ENCODE data around the gene INAFM2.

INAFM2 gene

DNA sequence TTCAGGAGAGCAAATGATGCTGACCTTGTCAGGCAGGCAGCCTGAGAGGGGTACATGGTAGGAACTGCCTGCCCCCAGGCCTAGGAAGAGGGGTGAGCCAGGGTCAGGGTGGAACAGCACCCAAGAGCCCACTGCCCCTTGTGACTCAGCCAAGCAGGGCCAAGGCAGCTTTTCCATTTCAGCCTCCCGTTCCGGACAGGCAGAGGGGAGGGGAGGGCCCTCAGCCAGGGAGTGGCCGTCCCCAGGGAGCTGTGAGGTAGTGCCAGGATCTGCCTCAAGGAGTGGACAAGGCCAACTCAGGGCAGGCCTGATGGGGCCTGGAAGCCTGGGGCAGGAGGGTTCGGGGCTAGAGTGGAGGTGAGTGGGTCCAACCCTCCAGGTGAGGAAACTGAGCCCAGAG, 35.5 kb upstream of the INAFM2 start:
- no peak for DNase-seq (ENCODE audit: low spot score)

DNA sequence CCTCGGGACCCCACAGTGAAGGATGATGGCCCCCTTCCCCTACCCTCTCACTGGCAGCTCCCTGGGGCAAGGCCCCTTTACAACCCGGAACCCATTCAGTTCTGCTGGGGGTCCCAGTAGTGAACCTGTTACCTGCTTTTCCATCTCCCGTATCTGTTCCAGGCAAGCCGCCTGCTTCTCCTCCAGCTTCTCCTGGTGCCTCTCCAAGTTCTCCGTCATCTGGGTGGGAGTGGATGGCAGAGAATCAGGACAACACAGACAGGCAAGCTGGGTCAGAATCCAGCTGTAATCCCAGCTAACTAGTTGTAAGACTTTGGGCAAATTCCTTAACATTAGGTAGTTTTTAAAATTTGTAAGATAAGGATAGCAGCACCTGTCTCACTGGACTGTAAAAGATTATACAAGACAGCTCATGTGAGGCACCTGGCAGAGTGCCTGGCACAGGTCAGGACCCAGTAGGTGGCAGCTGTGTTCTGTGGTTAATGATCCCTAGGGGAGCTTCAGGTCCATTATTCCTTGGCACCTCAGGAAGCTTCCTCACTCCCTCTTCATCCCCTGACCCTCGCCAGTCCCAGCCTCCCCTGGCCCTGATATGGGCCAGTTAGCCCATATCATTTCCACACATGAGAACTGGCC, 34.2 kb upstream of the INAFM2 start:
- no peak for DNase-seq (ENCODE audit: low spot score)

DNA sequence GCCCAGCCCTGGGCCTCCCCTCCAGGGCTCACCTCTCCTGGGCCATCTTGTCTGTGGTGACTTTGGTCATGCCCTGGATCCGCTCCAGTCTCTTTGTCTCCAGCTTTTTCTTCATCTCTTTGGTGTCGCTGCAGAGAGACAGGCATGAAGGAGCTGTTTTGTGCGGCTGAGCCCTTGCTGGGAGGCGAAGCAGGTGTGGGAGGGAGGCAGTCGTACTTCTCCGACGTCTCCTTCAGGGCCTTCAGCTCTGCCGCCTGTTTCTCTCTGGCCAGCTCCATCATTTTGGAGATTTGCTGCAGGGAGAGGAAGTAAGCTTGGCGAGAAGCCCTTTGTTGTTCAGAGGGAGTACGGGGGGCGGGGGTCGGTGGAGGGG, 33.0 kb upstream of the INAFM2 start:
- DNase-seq (ENCODE audit: low spot score) = no peak

GRCh38 chr15:40290918-40291574, 32.4 kb upstream of the INAFM2 start:
- no peak for DNase-seq (ENCODE audit: low spot score)

DNA sequence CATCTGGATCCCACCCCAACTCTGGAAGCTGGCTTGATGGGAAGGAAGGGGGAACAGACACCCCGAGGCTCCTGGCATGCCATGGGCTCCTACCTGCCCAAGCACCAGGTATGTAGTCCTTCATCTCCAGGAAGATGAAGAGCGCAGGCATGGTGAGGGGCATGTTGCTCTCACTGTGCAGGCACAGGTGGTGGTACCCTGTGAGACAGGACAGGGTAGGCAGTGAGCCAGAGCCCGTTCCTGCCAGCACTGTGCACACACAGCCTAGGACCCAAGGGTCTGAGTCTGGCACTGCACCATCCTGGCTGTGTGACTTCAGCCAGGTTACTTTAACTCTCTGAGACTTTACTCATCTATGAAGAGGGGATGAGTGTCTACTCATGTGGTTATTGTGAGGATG, 31.2 kb upstream of the INAFM2 start:
- DNase-seq (ENCODE audit: low spot score) = no peak

GRCh38 chr15:40293006-40293405, 30.5 kb upstream of the INAFM2 start:
- no peak for DNase-seq (ENCODE audit: low spot score)

DNA sequence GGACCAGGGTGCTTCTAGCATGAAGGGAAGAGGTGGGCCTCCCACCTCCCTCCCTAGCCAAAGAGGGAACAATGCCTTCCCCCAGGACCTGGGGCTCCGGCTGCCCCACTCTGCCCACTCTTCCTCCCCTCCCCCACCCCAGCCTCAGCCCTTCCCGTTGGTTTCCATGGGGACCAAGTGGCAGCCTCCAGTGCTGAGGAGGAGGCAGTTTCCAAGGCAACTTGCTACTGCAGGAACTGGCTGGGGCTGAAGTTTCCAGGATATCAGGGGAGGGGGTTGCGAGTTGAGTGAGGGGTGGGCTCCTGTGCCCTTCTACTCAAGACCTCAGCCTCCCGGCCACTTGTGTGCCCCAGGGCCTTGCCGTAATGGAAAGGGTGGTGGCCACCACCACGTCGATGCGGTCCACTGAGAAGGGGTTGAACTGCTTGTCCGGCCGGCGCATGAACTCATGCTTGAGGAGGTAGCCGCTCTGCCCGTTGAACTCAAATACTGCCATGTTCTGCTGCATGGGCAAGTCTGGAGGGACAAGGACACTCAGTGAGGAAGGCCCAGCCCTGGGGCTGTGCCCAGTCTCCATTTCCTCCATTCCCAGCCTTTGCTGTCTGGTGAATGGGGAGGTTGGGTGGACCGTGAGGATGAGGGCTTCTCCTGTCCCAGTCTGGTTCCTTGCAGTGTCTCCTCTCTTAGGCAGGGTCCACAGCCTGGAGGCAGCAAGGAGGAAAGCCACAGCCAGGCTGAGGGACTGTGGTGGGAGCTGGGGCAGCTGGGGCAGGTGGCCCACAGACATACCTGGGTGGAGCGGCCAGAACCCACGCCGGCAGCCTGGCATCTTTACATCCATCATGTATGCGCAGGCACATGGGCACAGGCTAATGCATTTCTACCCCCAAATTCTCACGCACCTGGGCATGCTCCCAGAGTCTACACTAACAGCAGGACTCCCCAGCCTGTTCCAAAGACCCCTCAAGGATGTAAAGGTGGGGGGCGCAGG, 29.3 kb upstream of the INAFM2 start:
- no peak for DNase-seq (ENCODE audit: low spot score)

DNA sequence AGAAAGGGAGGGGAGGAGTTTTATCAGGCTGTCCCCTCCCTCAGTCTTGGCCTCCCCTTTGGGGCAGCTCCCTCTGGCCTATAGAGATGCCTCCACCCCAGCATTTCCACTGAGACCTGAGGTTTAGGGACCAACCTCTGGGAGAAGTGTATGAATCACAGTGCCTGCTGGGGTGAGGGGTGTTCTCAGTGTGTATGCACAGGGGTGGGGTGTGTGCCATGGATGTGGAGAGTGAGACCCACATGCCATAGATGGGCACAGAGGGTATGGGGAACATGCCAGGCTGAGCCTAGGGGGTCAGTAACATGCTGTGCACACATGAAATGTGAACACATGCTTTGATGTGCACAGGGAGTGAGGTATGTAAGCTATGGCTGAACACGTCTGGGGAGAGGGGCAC, 28.2 kb upstream of the INAFM2 start:
- no peak for DNase-seq (ENCODE audit: low spot score)

DNA sequence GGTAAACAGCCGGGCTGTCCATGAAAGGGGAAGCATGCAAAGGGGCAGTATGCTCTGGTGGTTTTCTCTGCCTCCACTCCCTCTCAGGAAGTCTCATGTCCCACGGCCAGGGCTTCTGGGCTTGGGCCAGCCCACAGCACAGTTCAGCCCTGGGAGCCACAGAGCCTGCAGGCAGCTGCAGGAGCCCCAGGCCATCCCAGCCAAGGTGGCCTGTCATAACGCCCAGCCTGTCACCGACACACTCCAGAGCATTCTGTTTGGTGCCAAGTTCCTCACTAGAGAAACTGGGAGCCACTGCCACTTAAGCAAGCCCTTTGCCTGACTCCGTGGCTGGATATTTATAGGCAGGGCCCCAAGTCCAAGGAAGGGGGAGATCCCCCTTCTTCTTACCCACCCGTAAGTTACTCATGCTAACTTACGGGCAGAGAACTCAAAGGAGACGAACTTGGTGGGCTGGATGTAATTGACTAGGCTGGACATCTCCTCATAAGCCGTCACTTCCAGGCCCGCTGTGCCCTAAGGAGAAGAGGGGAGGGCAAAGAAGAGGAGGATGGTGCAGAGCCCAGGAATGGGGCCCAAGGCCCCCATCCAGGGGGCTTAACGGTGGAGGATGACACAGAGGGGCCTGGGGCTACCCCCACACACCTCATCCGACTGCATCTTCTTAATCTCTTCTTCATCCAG, 27.5 kb upstream of the INAFM2 start:
- no peak for DNase-seq (ENCODE audit: low spot score)

- no peak for DNase-seq (ENCODE audit: low spot score)
Observed at GRCh38 chr15:40296561-40297230, 26.8 kb upstream of the INAFM2 start.

- DNase-seq (ENCODE audit: low spot score) = no peak
Observed at GRCh38 chr15:40297356-40297755, 26.1 kb upstream of the INAFM2 start.

DNA sequence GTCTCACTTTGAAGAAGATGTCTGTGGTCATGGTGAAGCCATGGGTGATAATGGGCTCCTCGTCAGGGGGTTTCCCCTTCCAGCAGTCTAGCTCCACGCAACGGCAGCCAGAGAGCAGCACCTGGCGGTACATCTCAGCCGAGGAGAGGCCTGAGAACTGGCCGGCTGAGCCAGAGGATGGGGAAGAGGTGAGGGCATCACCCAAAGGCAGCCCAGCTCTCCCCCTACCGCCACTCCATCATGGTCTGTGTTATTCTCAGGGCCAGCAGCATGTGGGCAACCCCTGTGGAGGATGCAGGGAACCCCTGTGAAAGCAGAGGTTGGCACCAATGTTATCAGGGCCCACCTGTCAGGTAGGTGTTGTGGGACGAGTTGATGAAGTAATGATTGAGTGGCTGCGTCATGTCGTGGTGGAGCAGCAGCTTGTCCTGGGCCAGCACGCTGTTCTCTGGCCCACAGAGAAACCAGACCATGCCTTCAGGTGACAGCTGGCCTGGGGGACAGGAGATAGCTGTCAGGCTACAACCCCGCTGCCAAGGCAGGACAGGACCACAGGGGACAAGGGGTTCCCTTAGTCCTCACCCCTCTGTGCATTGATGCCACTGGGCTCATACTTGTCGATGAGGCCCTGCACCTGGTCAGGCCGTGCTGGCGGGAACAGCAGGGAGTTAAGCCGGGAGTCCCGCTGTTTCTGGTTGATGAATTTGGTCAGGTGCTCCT, 25.1 kb upstream of the INAFM2 start:
- no peak for DNase-seq (ENCODE audit: low spot score)

- DNase-seq (ENCODE audit: low spot score) = no peak
Observed at GRCh38 chr15:40300367-40300766, 23.1 kb upstream of the INAFM2 start.

DNA sequence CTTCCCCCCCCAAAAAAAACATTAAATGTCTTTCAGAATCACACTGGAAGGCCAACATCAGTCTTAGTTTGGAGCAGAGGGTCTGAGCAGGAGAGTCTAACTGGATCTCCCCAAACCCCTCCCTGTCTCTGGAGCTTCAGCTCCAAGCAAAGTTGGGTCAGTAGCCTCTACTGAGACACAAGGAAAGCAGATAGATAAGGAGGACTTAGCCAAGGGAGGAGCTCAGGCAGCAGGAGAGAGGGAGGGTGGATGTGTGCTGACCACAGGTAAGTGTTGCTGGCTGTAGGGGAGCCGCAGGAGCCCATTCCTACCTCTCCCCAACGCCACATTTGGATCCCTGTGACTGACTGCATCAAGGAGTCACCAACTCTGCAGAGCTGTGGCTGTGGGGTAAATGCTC, 22.7 kb upstream of the INAFM2 start:
- no peak for DNase-seq (ENCODE audit: low spot score)

- no peak for DNase-seq (ENCODE audit: low spot score)
Observed at GRCh38 chr15:40301467-40302179, 21.9 kb upstream of the INAFM2 start.

- DNase-seq (ENCODE audit: low spot score) = no peak
Observed at GRCh38 chr15:40302288-40302886, 21.1 kb upstream of the INAFM2 start.

GRCh38 chr15:40302981-40303380, 20.5 kb upstream of the INAFM2 start:
- DNase-seq (ENCODE audit: low spot score) = no peak

DNA sequence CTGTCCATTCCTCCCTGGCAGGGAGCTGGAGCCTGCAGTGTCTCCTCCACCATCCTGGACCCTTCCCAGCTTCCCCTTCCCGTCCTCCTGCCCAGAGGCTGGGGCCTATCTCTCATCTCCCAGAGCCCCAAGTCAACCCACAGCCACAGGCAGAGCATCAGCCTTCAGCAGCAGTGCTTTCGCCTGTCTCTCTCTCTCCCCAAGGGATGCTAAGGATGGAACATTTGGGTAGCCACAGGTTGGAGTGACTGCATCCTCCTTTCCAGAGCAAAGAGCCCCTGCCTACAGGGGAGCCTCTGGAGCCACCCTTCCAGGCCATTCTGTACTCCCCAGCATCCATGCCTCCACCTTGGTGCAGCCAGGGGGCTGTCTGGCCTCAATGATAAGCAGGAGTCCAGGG, 19.9 kb upstream of the INAFM2 start:
- no peak for DNase-seq (ENCODE audit: low spot score)

DNA sequence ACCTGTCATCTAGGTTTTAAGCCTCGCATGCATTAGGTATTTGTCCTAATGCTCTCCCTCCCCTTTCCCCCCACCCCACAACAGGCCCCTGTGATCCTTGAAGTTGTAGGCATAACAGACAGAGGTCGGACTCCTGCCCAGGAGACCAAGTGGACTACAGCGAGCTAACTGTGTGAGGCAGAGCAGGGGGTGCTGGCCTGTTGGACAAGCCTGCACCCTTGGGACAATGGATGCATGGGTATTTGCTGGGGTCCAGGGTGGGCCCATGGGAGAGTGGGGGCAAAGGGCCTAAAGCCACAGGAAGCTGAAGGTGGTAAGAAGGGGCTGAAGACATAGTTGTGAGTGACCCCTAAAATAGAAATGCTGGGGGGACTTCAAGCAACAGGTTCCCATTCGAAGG, 18.2 kb upstream of the INAFM2 start:
- no peak for DNase-seq (ENCODE audit: low spot score)

- DNase-seq (ENCODE audit: low spot score) = no peak
Observed at GRCh38 chr15:40306371-40306770, 17.1 kb upstream of the INAFM2 start.
